GM19468 (cell line): Measurements from ENCODE around the gene RHBDD1.
"Not testable (repeated sequence)": the region's sequence is repeated elsewhere in the genome, so short reads cannot be mapped to it uniquely, and the experiment has no call there.

Experiments
- ATAC-seq: cut with Tn5 transposase; IDR thresholded peaks from one replicate; pipeline ENCODE4 v1.9.1; 2021; ENCODE audit warnings: mild to moderate bottlenecking, moderate library complexity, moderate number of reproducible peaks; ENCODE audit not compliant: unreplicated experiment; ENCODE audit errors: extremely low read depth

Gene RHBDD1

GRCh38 chr2:226799211-226799975, 36.5 kb upstream of the RHBDD1 start, which contains the start of gene IRS1:
Gene IRS1, minus strand, starts transcription at chr2:226799820. Its CDS starts 1,082 bp downstream, at chr2:226798738.
- peak; percentile 23 for ATAC-seq

- no peak for ATAC-seq
These were observed 35.6 kb upstream of the RHBDD1 start for GRCh38 chr2:226799976-226800940.

GRCh38 chr2:226800941-226801784, 34.7 kb upstream of the RHBDD1 start:
- peak; percentile 86 for ATAC-seq

- ATAC-seq = no peak
These were observed 33.3 kb upstream of the RHBDD1 start for GRCh38 chr2:226802573-226802972.

GRCh38 chr2:226803410-226803809, 32.4 kb upstream of the RHBDD1 start:
- ATAC-seq = no peak

GRCh38 chr2:226813148-226813701, 22.6 kb upstream of the RHBDD1 start:
- no peak for ATAC-seq

GRCh38 chr2:226818930-226819329, 16.9 kb upstream of the RHBDD1 start:
- ATAC-seq = no peak

GRCh38 chr2:226825056-226825455, 10.8 kb upstream of the RHBDD1 start:
- no peak for ATAC-seq

GRCh38 chr2:226828191-226828590, 7.7 kb upstream of the RHBDD1 start:
- ATAC-seq = no peak

GRCh38 chr2:226829721-226830631, 5.9 kb upstream of the RHBDD1 start:
- no peak for ATAC-seq

GRCh38 chr2:226831266-226831665, 4.6 kb upstream of the RHBDD1 start:
- no peak for ATAC-seq

- no peak for ATAC-seq
These were observed 3.8 kb upstream of the RHBDD1 start for GRCh38 chr2:226832061-226832460.

- ATAC-seq = not testable (repeated sequence)
These were observed 974 bp upstream of the RHBDD1 start for GRCh38 chr2:226834880-226835279.

- ATAC-seq = no peak
These were observed 446 bp upstream of the RHBDD1 start for GRCh38 chr2:226835420-226835795.

GRCh38 chr2:226836548-226836885, 663 bp downstream of the RHBDD1 start:
- ATAC-seq = no peak

- ATAC-seq = no peak
These were observed 1.5 kb downstream of the RHBDD1 start for GRCh38 chr2:226837334-226837733.

GRCh38 chr2:226837787-226838603, 2.1 kb downstream of the RHBDD1 start:
- no peak for ATAC-seq

- no peak for ATAC-seq
These were observed 2.9 kb downstream of the RHBDD1 start for GRCh38 chr2:226838722-226839121.
